ENCODE results near the gene ST6GALNAC1.

GRCh38 chr17:76626442-76626841 lies 17.1 kb downstream of the ST6GALNAC1 start:
- no peak for TF ChIP-seq POLR2A (IDR thresholded peaks at IDR 0.05)
- TF ChIP-seq, protein P1, sequence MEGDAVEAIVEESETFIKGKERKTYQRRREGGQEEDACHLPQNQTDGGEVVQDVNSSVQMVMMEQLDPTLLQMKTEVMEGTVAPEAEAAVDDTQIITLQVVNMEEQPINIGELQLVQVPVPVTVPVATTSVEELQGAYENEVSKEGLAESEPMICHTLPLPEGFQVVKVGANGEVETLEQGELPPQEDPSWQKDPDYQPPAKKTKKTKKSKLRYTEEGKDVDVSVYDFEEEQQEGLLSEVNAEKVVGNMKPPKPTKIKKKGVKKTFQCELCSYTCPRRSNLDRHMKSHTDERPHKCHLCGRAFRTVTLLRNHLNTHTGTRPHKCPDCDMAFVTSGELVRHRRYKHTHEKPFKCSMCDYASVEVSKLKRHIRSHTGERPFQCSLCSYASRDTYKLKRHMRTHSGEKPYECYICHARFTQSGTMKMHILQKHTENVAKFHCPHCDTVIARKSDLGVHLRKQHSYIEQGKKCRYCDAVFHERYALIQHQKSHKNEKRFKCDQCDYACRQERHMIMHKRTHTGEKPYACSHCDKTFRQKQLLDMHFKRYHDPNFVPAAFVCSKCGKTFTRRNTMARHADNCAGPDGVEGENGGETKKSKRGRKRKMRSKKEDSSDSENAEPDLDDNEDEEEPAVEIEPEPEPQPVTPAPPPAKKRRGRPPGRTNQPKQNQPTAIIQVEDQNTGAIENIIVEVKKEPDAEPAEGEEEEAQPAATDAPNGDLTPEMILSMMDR (IDR thresholded peaks at IDR 0.05), result no peak

Measured in adrenal gland (tissue), 5 donors.